GM10266 (cell line): ENCODE measurements around the gene GADD45B.
A peak's percentile ranks its signal among the peaks of the same experiment; 100 is the strongest.

ENCODE experiments used
- DNase-seq: peaks from one replicate; pipeline ENCODE4 v3.0.0; 2012; ENCODE audit errors: extremely low spot score
- CTCF ChIP-seq: IDR thresholded peaks from 2 replicates; pipeline ENCODE4 v1.5.1; 2012; ENCODE audit warnings: mild to moderate bottlenecking, low read depth; ENCODE audit not compliant: control insufficient read depth, insufficient read depth; ENCODE audit errors: missing control alignments

Gene GADD45B

DNA sequence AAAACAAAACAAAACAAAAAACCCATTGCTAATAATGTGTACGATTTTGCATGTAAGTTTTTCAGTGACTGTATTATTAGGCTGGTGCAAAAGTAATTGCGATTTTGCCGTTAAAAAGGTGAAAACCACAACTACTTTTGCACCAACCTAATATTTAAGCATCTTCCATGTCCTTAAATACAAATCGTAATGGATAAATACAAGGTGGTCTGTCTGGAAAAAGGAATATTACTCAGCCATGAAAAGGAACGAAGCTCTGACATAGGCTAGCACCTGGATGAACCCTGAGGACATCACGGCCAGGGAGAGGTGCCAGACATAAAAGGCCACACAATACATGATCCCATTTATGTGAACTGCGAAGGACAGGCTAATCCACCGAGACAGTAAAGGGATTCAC, 33.2 kb downstream of the GADD45B start:
- TF ChIP-seq CTCF = no peak
- DNase-seq = no peak

DNA sequence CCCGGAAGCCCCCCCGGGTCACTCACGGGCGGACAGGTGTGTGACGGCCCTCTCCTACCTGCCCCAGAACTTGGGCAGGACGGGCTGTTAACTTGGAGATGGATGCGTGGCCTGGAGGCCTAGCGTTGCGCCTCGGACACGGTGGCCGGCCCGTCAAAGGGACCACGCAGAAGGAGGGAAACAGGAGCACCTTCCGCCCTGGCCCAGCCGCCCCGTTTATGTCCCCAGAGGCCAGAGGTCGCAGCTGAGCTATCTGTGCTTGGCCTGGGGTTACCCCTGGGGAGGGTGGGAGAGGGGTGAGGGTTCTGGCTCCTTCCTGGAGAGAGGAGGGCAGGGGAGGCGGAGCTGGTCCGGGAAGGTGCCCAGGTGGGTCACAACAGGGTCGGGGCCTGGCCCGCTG, 35.6 kb downstream of the GADD45B start:
- DNase-seq = no peak
- peak; percentile 38 for TF ChIP-seq CTCF

- no peak for DNase-seq
- no peak for TF ChIP-seq CTCF
Observed at GRCh38 chr19:2511991-2512390, 36.1 kb downstream of the GADD45B start.

DNA sequence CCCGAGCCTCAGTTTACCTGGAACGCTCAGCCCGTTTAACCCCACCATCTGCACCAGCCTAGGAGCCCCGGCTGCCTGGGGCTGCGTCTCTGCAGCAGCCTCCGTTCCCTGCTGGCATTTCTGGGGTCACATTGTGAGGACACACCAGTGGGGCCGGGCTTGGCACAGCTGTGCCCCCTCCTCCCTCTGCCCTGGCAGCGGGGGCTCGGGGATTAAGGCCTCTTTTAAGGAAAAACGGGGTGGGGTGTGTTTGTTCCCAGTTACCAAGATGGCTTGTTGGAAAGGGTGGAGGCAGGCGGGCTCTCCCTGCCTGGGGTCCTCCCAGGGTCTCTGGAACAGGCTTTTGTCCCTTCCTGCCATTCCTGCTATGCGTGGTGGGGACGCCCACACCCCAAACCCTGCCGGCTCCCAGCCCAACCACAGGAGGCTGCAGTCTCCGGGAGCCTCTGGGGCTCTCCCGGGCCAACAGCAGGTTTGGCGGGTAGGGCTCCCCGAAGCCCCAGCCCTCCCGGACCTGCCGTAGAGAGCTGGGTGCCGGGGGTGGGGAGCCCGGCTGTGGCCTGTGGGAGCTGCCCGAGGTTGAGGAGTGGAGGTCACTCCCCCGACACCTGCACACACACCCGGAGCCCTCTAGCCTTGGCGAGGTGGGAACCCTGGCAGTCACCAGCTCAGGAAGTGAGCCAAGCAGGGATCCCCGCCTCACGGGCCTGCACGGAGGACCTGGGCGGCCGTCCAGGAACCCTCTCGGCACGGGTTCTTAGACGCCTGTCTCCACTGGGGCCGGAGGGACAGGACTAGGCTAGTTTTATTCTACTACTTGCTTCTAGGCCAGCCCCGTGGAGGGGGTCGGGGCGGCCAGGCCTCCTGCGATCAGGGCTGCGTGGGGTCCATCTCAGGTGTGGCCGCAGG, 36.9 kb downstream of the GADD45B start:
- TF ChIP-seq CTCF = no peak
- no peak for DNase-seq

DNA sequence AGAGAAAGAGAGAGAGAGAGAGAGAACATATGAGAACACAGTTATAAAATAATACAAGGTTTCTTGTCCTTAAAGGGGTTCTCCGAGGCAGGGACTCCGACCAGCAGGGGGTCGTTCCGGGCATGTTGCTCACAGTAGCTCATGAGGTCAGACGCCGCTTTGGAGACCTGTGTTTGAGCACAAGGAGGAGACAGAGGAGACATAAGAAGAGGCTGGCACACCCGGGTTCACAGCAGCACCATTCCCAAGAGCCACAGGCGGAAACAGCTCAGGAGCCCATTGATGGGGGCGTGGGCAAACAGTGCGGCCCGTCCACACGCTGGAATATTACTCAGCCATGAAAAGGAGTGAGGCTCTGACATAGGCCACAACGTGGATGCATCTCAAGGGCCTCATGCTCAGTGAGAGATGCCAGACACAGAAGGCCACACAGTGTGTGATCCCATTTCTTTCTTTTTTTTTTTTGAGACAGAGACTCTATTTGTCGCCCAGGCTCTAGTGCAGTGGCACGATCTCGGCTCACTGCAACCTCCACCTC, 39.1 kb downstream of the GADD45B start:
- TF ChIP-seq CTCF = no peak
- no peak for DNase-seq

DNA sequence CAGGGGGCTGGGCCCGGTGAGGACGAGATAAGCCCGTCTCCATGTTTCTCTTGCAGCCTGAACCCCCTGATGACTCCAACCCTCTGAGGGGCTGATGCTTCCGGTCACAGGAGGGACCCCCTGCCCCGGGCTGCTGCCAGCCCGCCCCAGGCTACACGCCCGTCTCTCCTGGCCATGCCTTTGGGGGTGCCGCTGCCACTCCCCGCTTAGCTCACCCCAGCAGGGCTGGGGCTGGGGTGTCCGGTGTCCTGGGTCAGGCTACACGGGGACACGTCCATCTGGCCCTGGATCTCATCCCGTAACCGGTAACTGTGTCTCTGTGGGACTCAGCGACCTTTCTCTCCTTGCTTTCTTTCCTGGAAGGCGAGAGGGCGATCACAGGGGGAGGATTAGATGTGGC, 40.8 kb downstream of the GADD45B start:
- no peak for TF ChIP-seq CTCF
- DNase-seq = no peak
